ENCODE data around the gene DNAJB13.

DNA sequence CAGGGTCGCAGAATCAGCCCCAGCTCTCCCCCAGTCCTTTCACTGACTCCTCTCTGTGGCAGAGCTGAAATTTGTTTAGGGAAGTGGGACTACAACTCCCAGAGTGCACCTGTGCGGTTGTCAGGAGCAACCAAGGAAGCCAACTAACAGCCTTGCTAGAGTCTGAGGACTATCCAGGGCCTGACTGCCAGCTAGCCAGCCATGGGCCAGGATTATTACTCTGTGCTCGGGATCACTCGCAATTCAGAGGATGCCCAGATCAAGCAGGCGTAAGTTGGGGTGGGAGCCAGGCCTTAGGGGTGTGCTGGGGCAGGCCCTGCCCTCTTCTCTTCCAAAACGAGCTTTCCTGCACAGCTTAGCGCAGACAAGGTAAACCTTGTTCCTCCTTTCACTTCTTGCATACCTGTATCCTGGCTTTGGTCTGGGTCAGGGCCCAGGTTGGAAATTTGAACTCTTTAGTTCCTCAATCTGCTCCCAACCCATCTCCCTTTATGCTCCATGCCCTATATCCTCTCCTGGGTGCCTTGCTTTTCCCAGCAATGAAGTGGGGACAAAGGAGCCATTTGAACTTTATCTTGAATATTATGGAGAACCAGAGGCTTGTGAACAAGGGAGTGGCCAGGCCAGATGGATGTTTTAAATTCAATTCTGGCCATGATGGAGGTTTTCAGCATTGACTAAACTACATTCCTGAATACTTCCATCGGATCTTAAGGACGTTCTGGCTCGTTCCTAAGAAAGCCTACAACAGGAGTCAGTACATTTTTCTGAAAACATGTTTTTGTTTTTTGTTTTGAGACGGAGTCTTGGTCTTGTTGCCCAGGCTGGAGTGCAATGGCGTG lies at the start of gene DNAJB13:
- TF ChIP-seq, protein P1, sequence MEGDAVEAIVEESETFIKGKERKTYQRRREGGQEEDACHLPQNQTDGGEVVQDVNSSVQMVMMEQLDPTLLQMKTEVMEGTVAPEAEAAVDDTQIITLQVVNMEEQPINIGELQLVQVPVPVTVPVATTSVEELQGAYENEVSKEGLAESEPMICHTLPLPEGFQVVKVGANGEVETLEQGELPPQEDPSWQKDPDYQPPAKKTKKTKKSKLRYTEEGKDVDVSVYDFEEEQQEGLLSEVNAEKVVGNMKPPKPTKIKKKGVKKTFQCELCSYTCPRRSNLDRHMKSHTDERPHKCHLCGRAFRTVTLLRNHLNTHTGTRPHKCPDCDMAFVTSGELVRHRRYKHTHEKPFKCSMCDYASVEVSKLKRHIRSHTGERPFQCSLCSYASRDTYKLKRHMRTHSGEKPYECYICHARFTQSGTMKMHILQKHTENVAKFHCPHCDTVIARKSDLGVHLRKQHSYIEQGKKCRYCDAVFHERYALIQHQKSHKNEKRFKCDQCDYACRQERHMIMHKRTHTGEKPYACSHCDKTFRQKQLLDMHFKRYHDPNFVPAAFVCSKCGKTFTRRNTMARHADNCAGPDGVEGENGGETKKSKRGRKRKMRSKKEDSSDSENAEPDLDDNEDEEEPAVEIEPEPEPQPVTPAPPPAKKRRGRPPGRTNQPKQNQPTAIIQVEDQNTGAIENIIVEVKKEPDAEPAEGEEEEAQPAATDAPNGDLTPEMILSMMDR (IDR thresholded peaks at IDR 0.05; ENCODE audit: insufficient read depth, low read length) = no peak
- TF ChIP-seq GABPA (IDR thresholded peaks at IDR 0.05; ENCODE audit: low read depth) = no peak

Measured in HL-60 (cell line).